Hippocampal formation (tissue), 2 donors: ENCODE results near the gene COQ10B.
"Not testable (repeated sequence)": the region's sequence is repeated elsewhere in the genome, so short reads cannot be mapped to it uniquely, and the experiment has no call there.

Experiments used
- DNase-seq, 2 donors: peaks; one replicate each; lab custom pipeline; 2025; lab: John Stamatoyannopoulos, UW

The COQ10B gene

DNA sequence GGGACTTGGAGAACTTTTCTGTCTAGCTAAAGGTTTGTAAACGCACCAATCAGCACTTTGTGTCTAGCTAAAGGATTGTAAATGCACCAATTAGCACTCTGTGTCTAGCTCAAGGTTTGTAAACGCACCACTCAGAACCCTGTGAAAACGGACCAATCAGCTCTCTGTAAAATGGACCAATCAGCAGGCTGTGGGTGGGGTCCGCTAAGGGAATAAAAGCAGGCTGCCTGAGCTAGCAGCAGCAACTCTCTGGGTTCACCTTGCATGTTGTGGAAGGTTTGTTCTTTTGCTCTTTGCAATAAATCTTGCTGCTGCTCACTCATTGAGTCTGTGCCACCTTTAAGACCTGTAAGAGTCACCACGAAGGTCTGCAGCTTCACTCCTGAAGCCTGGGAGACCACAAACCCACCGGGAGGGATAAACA is 2.4 kb upstream of the COQ10B start:
- DNase-seq = not testable (repeated sequence)

DNA sequence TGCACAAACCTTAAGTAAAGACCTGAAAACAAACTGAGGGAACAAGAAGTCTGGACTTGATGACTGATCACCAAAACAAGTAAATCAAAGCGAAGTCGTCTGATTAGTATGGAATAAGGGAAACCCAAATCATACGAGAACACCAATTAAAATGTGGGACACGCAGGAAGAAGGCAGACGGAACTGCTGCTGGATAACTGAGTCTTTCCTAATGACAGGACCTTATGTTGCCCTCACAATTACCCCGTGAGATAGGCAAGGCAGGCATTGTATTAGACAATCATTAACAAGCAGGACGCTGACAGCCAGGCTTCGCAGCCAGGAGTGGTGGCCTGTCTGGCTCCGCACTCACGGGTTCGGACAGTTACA is 614 bp upstream of the COQ10B start:
- DNase-seq = no peak

DNA sequence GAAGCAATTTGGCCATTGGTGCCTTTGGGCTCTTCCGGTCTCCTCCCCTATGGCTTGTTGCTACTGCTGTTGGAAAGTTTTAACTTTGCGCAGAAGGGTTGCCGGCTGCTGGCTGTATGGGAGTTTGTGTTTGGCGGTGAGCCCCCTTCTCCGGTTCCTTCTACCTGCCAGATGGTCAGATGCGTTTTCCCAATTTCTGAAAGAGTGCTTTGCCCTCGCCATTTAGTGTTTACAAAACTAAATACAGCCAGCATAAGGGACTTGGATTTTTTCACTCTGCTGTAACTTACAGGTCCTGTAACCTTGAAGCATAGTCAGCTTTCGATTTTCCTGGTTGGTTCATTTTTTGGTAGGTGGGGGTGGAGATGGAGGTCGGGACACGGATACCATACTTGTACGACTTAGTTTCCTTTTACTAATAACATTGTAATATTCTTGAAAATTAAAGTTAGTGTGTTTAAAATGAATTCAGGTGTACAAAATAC is 604 bp downstream of the COQ10B start:
- no peak for DNase-seq

DNA sequence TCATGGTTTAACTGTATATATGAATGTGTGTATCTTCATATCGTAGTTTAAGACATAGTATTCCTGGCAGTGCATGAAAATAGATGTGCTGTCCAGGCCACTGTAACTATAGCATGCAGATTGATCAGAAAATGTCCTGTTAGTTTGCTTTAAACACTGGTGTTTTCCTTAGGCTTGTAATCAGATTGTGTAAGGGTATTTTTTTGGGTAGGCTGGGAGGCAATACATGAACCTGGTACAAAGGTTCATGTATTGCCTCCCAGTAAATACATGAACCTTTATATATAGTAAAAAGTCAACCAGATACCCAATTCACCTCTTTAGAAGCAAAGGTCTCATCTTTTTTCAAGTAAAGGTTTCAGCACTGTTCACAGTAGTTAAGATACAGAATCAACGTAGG is 1.6 kb downstream of the COQ10B start:
- DNase-seq = no peak

DNA sequence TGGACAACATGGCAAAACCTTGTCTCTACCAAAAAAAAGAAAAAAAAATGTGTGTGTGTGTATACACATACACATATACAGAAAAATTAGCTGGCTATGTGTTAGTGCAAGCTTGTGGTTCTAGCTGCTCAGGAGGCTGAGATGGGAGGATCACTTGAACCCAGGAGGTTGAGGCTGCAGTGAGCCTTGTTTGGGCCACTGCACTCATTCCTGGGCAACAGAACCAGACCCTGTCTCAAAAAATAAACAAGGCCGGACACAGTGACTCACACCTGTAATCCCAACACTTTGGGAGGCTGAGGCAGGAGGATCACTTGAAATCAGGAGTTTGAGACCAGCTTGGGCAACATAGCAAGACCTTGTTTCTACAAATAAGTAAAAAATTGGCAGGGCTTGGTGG is 2.1 kb downstream of the COQ10B start:
- DNase-seq = no peak

DNA sequence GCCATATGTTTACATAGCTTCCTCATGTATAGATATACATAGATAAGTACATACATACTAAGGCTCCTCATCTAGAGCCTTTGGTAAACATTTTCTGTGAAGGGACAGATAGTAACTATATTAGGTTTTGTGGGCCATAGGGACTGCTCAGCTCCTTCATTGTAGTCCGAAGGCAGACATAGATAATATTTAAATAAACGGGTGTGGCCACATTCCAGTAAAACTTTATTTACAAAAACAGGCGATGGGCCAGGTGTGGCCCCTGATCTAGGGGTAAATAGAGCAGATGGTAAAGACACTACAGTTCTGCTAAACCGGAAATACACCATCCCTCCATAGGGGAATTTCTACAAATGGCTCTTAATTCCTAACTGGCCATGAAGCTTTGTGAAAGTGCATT is 7.3 kb downstream of the COQ10B start:
- DNase-seq = no peak

DNA sequence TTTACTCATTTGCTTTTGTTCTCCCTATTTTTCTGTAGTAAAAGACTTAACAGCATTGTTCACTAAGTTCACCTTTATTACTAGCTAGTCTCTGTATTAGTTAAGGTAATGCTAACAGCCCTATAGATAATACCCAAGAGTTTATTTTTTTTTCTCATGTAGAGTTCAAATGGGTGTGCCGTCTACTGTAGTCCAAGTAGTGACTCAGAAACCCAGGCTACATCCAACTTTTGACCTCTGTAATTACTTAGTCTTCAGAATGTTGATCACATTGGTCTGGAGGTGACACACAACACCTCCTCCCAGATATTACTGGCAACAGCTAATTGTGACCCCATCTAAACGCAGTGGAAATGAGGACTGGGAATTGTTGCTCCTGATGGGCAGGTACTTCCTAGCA is 7.7 kb downstream of the COQ10B start:
- DNase-seq = no peak

DNA sequence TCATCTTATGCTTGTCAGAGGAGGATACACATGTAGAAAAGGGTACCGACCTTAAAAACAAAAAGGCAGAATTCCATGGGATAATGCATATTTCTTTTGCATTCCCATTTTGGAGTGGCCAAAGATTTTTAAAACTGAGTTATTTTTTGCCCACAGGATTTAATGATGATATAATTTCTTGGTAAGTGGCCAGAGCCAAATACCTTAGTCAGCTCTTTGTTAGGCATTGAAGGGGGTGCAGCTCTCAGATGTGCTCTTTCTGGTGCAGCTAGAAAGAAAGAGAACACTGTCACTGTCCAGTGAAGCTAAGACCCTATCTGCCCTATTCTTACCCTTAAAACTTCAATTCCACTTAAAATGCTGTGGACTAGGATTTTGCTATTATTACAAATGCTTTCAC is 10.8 kb downstream of the COQ10B start:
- no peak for DNase-seq

DNA sequence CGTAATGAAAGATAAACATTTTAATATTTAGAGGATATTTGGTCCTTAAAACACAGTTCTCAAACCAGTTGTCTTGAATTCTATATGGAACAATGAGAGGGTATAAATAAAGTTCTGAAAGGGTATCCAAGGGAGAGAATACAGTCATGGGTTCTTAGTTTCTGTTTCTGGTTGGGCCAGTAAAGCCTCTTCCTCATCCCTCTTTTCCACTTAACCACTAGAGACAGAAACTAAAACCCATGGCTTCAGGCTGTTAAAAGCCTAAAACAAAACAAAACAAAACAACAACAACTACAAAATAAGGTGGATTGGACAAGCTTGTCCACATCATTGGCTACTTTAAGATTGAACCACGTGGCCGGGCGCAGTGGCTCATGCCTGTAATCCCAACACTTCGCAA is 18.8 kb downstream of the COQ10B start:
- DNase-seq = no peak

DNA sequence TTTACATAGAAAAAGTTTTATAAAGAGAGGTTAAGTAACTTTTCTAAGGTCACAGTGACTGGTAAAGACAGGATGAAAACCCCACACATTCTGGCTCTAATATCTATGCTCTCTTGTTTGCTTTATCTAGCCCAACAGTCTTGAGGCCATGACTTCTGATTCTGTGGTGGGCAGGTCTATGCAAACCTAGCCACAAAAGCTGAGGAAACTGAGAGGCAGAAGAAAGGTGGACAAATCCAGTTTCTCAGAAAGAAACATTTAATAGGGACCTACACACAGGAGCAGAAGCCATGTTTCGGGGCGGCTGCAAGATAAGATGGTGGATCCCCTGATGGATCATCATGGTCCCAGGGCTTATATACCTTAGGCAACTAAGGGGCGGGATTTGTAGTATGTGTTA is 24.4 kb downstream of the COQ10B start:
- DNase-seq = no peak

DNA sequence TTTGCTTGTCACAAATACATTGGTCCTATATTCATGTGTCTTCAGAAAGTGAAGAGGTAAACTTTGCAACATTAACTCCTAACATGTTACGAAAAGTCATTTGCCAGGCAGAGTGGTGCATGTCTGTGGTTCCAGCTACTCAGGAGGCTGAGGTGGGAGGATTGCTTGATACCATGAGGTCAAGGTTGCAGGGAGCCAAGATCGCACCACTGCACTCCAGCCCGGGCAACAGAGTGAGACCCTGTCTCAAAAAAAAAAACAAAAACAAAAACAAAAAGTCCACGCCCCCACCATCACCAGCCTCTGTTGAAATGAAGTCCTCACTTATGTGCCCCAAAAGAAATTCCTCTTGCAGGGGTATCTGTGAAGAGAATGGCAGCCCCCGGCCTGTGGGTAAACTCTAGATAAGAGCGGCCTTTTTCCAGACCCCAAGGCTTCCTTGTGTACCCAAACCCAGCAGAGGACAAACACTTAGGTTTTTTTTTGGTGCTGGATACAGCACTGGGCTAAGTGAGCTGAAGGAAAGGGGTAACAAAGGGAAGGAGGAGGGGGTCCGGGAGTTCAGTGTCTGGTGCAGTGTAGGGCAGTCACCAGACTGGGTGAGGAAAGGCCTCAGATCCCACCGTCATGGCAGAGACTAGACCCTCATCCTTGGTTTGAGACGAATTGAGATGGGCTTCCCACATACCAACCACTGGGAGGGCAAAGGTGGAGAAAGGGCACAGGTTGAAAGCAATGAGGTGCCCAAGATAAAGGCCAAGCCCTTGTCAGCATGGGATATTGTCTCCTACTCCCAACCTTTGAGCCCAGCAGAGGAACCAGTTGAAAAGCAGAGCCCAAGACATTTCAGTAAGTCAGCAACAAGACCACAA is 27.0 kb downstream of the COQ10B start:
- no peak for DNase-seq

DNA sequence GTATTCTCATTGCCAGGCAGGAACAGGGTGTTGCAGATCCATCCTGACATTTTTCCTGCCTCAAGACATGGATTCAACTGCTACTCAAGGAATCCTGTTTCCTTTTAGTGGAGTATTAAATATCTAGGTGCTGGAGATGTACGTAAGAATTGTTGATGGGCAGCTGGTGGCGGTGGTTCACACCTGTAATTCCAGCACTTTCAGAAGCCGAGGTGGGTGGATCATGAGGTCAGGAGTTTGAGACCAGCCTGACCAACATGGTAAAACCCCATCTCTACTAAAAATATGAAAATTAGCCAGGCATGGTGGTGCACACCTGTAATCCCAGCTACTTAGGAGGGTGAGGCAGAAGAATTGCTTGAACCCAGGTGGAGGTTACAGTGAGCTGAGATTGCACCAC is 30.9 kb downstream of the COQ10B start:
- not testable (repeated sequence) for DNase-seq

DNA sequence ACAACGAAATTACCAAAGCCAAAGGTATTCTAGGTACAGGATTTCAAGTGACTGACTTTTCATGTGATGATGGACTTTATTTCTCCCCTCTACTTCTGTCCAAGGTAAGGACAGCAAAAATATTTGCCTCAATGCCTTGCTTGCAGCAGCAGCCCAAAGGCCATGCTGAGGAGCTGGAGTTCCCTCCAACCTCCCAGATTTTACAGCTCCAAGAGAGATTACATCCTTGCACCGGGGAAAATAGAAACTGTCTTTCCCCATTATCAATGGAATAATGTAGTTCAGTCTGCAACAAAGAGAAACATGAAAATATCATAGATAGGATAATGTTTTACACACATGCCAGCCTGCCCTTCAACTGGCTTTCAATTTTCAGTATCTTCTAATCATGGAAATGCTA is 32.8 kb downstream of the COQ10B start:
- no peak for DNase-seq

DNA sequence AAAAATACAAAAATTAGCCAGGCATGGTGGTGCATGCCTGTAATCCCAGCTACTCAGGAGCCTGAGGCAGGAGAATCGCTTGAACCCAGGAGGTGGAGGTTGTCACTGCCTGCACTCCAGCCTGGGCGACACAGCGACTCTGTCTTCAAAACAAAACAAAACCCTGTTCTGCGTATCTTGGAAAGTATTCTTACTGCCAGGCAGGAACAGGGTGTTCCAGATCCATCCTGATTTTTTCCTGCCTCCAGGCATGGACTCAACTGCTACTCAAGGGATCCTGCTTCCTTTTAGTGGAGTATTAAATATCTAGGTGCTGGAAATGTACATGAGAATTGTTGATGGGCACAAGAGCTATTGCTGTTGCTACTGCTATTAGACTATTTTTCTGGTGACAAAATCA is 34.0 kb downstream of the COQ10B start:
- DNase-seq = no peak

DNA sequence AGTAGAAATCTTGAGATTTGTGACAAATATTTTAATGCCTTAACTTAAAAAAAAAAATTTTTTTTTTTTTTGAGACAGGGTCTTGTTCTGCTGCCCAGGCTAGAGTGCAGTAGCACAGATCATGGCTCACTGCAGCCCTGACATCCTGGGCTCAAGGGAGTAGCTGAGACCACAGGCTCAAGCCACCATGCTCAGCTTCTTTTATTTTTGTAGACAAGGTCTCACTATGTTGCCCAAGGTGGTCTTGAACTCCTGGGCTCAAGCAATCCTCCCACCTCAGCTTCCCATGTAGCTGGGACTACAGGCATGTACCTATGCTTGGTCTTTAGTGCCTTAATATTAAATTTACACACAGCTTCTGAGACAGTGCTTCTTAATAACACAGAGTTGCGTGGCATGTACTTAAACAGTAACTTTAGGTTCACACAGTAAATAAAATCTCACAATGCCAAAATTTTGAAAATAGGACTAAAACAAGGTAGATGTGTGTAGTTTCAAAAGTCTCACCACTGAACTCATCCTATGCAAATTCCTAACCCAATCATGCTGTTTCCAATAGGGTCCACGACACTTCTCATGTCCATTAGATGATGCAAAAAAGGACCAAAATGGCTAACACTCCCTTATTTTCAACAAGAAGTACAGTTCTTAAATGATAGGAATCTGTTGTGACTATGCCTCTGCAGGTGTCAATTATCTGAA is 42.2 kb downstream of the COQ10B start:
- no peak for DNase-seq

DNA sequence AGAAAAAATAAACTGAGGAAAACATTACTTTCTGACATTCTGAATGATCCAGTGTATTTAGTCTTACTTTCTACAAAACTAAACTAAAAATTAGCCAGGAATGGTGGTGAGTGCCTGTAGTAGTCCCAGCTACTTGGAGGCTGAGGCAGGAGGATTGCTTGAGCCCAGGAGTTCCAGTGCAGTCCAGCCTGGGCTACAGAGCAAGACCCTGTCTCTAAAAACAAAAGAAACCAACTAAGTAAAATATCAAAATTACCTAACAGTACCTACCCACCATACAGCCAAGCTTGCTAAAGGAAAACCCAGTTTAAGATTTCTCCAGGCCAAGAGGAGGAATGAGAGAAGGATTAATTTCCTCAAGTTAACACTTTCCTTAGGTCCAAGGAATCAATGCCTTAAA is 43.3 kb downstream of the COQ10B start:
- no peak for DNase-seq

DNA sequence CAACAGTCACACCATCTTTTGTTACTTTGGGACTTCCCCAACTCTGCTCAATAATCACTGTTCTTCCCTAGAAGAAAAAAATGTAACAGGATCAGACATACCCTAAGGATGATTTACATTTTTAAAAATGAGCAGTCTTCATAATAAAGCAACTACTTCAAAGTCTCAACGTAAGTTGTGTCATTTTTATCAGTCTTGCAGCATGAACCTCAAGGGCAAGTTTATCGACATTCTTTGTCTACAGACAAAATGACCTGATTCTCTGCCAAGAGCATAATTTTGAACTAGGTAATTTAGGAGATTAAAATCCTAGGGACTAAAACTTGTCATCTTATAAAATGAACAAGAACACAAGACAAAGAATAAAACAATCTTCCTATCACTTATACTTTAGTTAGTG is 44.0 kb downstream of the COQ10B start:
- DNase-seq = no peak

DNA sequence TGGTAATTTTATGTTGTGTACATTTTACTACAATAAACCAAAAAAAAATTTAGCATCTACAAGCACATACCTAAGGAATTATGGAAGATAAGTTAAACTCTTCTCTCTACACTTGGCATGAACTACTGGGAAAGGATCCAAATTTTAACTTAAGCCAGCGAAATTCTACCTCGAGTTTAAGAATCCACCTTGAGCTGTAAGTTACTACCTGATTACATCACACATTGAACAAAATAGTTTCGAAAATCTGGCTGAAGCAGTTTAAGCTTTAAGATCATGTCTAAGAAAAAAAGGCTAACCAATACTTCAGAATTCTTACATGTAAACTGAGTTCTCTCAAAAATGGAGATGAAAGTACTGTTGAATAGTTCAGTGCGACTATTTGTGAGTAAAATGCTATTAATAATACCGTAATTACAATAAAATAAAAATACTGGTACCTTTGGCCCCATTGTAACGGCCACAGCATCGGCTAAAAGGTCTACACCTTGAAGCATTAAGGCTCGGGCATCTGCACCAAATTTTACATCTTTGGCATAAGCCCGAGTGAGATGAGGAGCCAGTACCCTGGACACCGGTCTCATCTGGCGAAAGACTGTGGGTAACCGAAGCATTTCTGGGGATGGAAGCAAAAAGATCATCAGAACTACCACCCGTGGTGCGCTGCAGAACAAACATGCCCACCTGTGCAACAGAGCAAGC is 45.0 kb downstream of the COQ10B start:
- DNase-seq = no peak

DNA sequence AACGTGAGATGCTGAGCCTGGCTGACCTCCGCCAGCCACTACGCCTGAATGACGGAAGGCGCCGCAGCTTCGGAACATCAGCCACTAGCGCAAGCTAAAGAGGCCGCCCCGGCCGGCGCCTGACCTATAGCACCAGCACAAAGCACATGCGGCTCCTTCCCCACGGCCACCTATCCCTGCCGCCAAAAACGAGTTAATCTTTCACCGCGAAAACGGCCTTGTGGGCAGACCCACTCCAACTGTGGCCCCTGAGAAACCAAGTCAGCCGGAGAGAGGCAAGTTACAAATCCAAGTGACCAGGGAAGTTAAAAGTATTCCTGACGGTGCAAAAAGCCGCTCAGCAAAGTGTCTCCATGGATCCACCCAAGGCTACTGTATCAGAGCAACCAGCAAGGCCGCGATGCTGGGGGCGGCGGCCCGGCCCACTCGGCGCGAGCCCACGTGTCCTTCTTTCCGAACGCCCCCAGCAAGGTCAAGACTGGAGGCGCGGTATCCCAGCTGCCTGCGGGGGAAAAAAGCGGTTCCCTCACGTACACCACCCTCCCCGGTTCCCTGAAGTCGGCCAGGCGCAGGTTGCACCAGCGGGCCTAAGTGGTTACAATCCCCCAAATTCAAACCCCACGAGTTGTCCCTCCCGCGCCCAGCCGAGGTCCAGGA is 45.7 kb downstream of the COQ10B start:
- DNase-seq = peak; percentile 33 to 61

DNA sequence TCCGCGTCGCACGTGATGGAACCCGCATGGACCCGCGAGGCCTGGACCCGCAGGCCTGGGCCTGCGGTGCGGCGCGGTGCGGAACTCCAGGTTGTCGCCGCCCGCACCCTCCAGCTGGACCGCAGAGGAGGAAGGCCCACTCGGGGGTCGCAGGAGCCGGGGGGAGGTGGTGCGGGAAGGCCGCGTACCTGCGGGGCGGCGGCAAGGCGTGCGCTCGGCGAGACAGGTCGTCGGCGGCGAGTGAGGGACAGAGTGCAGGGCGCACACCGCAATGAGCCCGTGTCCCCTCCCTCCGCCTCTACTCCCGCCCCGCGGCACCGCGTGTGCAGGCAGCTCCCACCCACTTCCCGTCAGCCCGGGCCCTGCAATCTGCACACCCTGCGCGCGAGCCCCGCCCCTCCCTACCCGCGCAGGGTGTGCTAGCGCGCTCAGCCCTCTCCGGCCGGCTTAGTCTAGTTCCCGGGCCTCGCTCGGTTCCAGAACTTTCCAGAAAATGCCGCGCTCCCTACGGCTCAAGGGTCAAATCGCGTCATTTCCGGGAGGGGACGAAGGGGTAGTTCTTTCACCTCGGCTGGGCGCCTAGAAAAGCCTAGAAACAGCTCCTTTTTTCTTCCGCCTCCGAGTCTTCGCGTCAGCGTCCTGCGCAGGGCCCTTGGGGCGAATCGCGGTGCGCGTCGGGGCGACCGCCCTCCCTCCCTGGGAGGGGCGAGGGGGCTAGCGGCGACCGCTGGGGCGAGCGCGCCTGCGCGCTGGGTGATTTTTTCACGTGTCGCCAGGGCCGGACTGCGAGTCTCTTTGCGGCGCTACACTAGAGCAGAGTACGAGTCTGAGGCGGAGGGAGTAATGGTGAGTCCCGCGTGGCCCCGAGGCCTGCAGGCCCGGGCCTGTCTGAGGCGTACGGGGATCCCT is 46.5 kb downstream of the COQ10B start, which contains the start of the genes HSPD1 and HSPE1:
HSPD1 (minus strand) TSS at position 247 of the 909 bp plus-strand sequence. CDS start 992 bp downstream, outside the sequence.
HSPE1 (plus strand) TSS at position 786 of the 909 bp plus-strand sequence; CDS start at position 844, 58 bp downstream.
- peak; percentile 97 to 98 for DNase-seq
